H9 (cell line): ENCODE data around the gene CPSF4L. TPM values are rescaled to one million over a fixed set of nuclear protein-coding genes. Genes with fewer than 3 reads are reported as not detected.

Experiments used
- DNase-seq: peaks from one replicate; pipeline ENCODE4 v3.0.0-alpha.2; 2017
- H2AFZ ChIP-seq: one replicate; pipeline ENCODE4 v1.6.1; 2013; ENCODE audit warnings: mild to moderate bottlenecking, low read length, control low read depth, moderate library complexity
- H2AK5ac ChIP-seq: 2 replicates; pipeline ENCODE4 v1.6.1; 2013; ENCODE audit warnings: low read length, control low read depth, mixed read lengths; ENCODE audit not compliant: insufficient read length
- H2BK120ac ChIP-seq: one replicate; pipeline ENCODE4 v1.6.1; 2013; ENCODE audit warnings: low read depth, mild to moderate bottlenecking, low read length, control low read depth, inconsistent platforms; ENCODE audit not compliant: poor library complexity, severe bottlenecking
- H2BK12ac ChIP-seq: 2 replicates; pipeline ENCODE4 v1.6.1; 2013; ENCODE audit warnings: low read length, control low read depth, mixed read lengths, low read depth; ENCODE audit not compliant: insufficient read length
- H2BK15ac ChIP-seq: 2 replicates; pipeline ENCODE4 v1.6.1; 2013; ENCODE audit warnings: low read depth, low read length, control low read depth
- H2BK20ac ChIP-seq: one replicate; pipeline ENCODE4 v1.6.1; 2013; ENCODE audit warnings: low read depth, mild to moderate bottlenecking, low read length, control low read depth, inconsistent platforms; ENCODE audit not compliant: poor library complexity, severe bottlenecking
- H2BK5ac ChIP-seq: 2 replicates; pipeline ENCODE4 v1.6.1; 2013; ENCODE audit warnings: low read length, control low read depth, mixed read lengths; ENCODE audit not compliant: insufficient read length
- H3K14ac ChIP-seq: 2 replicates; pipeline ENCODE4 v1.6.1; 2013; ENCODE audit warnings: low read length, control low read depth; ENCODE audit not compliant: insufficient read depth
- H3K18ac ChIP-seq: 2 replicates; pipeline ENCODE4 v1.6.1; 2013; ENCODE audit warnings: low read depth, mild to moderate bottlenecking, mixed read lengths, low read length, control low read depth; ENCODE audit not compliant: insufficient read length
- H3K23ac ChIP-seq: 2 replicates; pipeline ENCODE4 v1.6.1; 2013; ENCODE audit warnings: low read length, control low read depth, mixed read lengths, low read depth; ENCODE audit not compliant: insufficient read length
- H3K23me2 ChIP-seq: 2 replicates; pipeline ENCODE4 v1.6.1; 2013; ENCODE audit warnings: low read depth, mild to moderate bottlenecking, mixed read lengths, low read length, control low read depth; ENCODE audit not compliant: insufficient read length, poor library complexity, severe bottlenecking
- H3K27ac ChIP-seq: 2 replicates; pipeline ENCODE4 v1.5.1; 2013; ENCODE audit warnings: low read length, control low read depth, mixed read lengths, low read depth; ENCODE audit not compliant: insufficient read length
- H3K27me3 ChIP-seq: 2 replicates; pipeline ENCODE4 v1.6.1; 2013; ENCODE audit warnings: low read length, control low read depth, inconsistent platforms; ENCODE audit not compliant: insufficient read depth
- H3K4ac ChIP-seq: 2 replicates; pipeline ENCODE4 v1.6.1; 2013; ENCODE audit warnings: low read depth, mild to moderate bottlenecking, control low read depth, inconsistent platforms, low read length, moderate library complexity
- H3K4me1 ChIP-seq: 2 replicates; pipeline ENCODE4 v1.6.1; 2013; ENCODE audit warnings: low read length, control low read depth, inconsistent platforms; ENCODE audit not compliant: insufficient read depth
- H3K4me2 ChIP-seq: 2 replicates; pipeline ENCODE4 v1.6.1; 2013; ENCODE audit warnings: low read length, control low read depth, mixed read lengths; ENCODE audit not compliant: insufficient read length, insufficient read depth
- H3K56ac ChIP-seq: 2 replicates; pipeline ENCODE4 v1.6.1; 2013; ENCODE audit warnings: low read depth, mild to moderate bottlenecking, mixed read lengths, low read length, control low read depth; ENCODE audit not compliant: insufficient read length
- H3K79me1 ChIP-seq: 2 replicates; pipeline ENCODE4 v1.6.1; 2013; ENCODE audit warnings: low read depth, mild to moderate bottlenecking, moderate library complexity, low read length, control low read depth, inconsistent platforms; ENCODE audit not compliant: insufficient read depth, poor library complexity, severe bottlenecking
- H3K79me2 ChIP-seq: 2 replicates; pipeline ENCODE4 v1.6.1; 2013; ENCODE audit warnings: low read length, control low read depth, inconsistent platforms; ENCODE audit not compliant: insufficient read depth
- H3K9ac ChIP-seq: 2 replicates; pipeline ENCODE4 v1.6.1; 2013; ENCODE audit warnings: low read length, control low read depth, mixed read lengths; ENCODE audit not compliant: insufficient read length; ENCODE audit errors: extremely low read depth
- H3K9me3 ChIP-seq: one replicate; pipeline ENCODE4 v1.6.1; 2013; ENCODE audit warnings: low read depth, low read length, inconsistent platforms; ENCODE audit not compliant: control insufficient read depth
- H3T11ph ChIP-seq: one replicate; pipeline ENCODE4 v1.6.1; 2013; ENCODE audit warnings: mild to moderate bottlenecking, low read length, control low read depth, inconsistent platforms
- H4K20me1 ChIP-seq: one replicate; pipeline ENCODE4 v1.6.1; 2013; ENCODE audit not compliant: control insufficient read depth, insufficient read length, insufficient read depth
- H4K5ac ChIP-seq: 2 replicates; pipeline ENCODE4 v1.6.1; 2013; ENCODE audit warnings: low read depth, mild to moderate bottlenecking, mixed read lengths, low read length, control low read depth; ENCODE audit not compliant: insufficient read length
- H4K8ac ChIP-seq: replicated peaks from 2 replicates; pipeline ENCODE4 v1.6.1; 2013; ENCODE audit warnings: low read length, control low read depth, mixed read lengths, low read depth; ENCODE audit not compliant: insufficient read length
- H4K91ac ChIP-seq: 2 replicates; pipeline ENCODE4 v1.6.1; 2013; ENCODE audit warnings: low read depth, mild to moderate bottlenecking, moderate library complexity, mixed read lengths, low read length, control low read depth; ENCODE audit not compliant: insufficient read length
- H3K27ac Mint-ChIP-seq, 3 experiments: 2 replicates in 2 of 3; 3 replicates in 1 of 3; pipeline ENCODE4 v1.8.0; 2020 to 2021; ENCODE audit warnings: mixed read lengths in 3 of 3, mild to moderate bottlenecking in 1 of 3, moderate library complexity in 1 of 3
- H3K27me3 Mint-ChIP-seq: 2 replicates; pipeline ENCODE4 v1.8.0; 2021; ENCODE audit warnings: low read depth, mild to moderate bottlenecking, moderate library complexity, mixed read lengths
- H3K36me3 Mint-ChIP-seq, 3 experiments: 2 replicates in 2 of 3; 3 replicates in 1 of 3; pipeline ENCODE4 v1.8.0; 2020 to 2021; ENCODE audit warnings: low read depth in 3 of 3, mixed read lengths in 3 of 3; ENCODE audit not compliant: insufficient read depth in 1 of 3
- H3K4me1 Mint-ChIP-seq, 2 experiments: 2 replicates each; pipeline ENCODE4 v1.8.0; 2020; ENCODE audit warnings: mixed read lengths in 2 of 2
- H3K4me3 Mint-ChIP-seq, 2 experiments: 2 replicates in 1 of 2; 3 replicates in 1 of 2; pipeline ENCODE4 v1.8.0; 2020 to 2021; ENCODE audit warnings: mild to moderate bottlenecking in 2 of 2, mixed read lengths in 2 of 2, moderate library complexity in 1 of 2
- H3K9me3 Mint-ChIP-seq, 2 experiments: 2 replicates in 1 of 2; 3 replicates in 1 of 2; pipeline ENCODE4 v1.8.0; 2020; ENCODE audit warnings: mild to moderate bottlenecking in 2 of 2, mixed read lengths in 2 of 2, moderate library complexity in 1 of 2
- CTCF ChIP-seq: fragments of 200-600 bp; sonication (generic); conservative IDR thresholded peaks from 3 replicates; pipeline ENCODE4 v1.8.0; 2021; ENCODE audit warnings: antibody characterized with exemption, mild to moderate bottlenecking
- WGBS: extraction: QIAGEN DNeasy Blood & Tissue Kit; methylation state at CpG from one replicate; pipeline ENCODE4 v1.1.7; 2013; ENCODE audit warnings: missing lambda C conversion rate, low lambda C conversion rate, mixed read lengths; ENCODE audit not compliant: insufficient read length; ENCODE audit errors: extremely low coverage; 5-methylcytosine and 5-hydroxymethylcytosine counted together
- total RNA-seq: library from RNA; stranded (reverse); gene quantifications from 2 replicates; pipeline ENCODE4 v1.2.1, GENCODE V29; 2021

The CPSF4L gene
- total RNA-seq, 1 experiment from 2014 or later: not detected

DNA sequence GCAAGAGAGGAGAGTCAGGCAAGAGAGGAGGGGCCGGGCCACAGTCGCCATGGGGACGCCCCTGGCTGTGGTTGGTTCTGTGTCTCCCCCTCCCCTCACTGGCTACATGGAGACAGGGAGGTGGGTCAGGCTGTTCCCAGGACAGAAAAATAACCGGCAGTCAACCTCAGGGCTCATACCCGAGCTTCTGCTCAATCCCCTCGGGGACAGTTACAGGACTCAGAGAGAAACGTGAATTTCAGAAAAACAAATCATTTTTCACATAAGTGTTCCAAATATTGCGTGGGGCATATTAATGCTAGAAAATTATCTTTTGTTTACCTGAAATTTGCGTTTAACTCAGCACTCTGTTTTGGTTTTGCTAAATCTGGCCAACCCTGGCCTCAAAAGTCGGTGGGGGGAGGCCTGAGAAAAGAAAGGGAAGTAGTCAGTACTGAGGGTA, 22.2 kb upstream of the CPSF4L start:
- H4K8ac ChIP-seq: no peak overlapping the region
- no peak overlapping the region for H3K23ac ChIP-seq
- no peaks in the 10 kb centered on the region for H3K27me3 ChIP-seq
- no peak overlapping the region for H3K27ac ChIP-seq
- no peak overlapping the region for H3K9ac ChIP-seq
- H3T11ph ChIP-seq: no peak overlapping the region
- peaks cover 3% of the 10 kb centered on the region; the same call in 1 of the 2 replicates for H3K4me1 ChIP-seq
- H2BK15ac ChIP-seq: no peak overlapping the region
- H3K79me1 ChIP-seq: no peaks in the 10 kb centered on the region
- no peak overlapping the region; the same call in 1 of the 2 replicates for H3K14ac ChIP-seq
- peak; percentile 95 for DNase-seq
- no peak overlapping the region for H4K5ac ChIP-seq
- H2BK12ac ChIP-seq: no peak overlapping the region
- TF ChIP-seq CTCF: no peak
- H3K56ac ChIP-seq: no peak overlapping the region
- no peaks in the 10 kb centered on the region for H3K79me2 ChIP-seq
- no peak overlapping the region for H4K91ac ChIP-seq
- H3K4ac ChIP-seq: no peak overlapping the region
- no peaks in the 10 kb centered on the region for H3K23me2 ChIP-seq
- Mint-ChIP-seq H3K36me3 (peaks cover 2 to 9% (median 7%) of the 10 kb centered on the region in 3 experiments; a peak in 6 of 7 replicates), H3K4me1 (peaks cover 33 to 41% of the 10 kb centered on the region in 2 experiments), H3K27me3 (no peaks in the 10 kb centered on the region), H3K4me3 (no peak overlapping the region), H3K9me3 (no peaks in the 10 kb centered on the region), H3K27ac (peak overlapping the region; percentile 53 to 77 (median 55); a peak in 3 of 7 replicates)
- H4K20me1 ChIP-seq: no peaks in the 10 kb centered on the region
- no peak overlapping the region for H3K4me2 ChIP-seq
- WGBS: no CpG with 5 or more reads among the region's 10 CpGs
- no peak overlapping the region for H3K18ac ChIP-seq
- H2BK20ac ChIP-seq: no peak overlapping the region
- H2AK5ac ChIP-seq: no peak overlapping the region
- no peak overlapping the region for H2BK5ac ChIP-seq
- no peak overlapping the region for H2AFZ ChIP-seq
- no peaks in the 10 kb centered on the region for H3K9me3 ChIP-seq
- no peak overlapping the region for H2BK120ac ChIP-seq
